ENCODE data around the gene TTLL11. TPM values are rescaled to one million over a fixed set of nuclear protein-coding genes. Genes with fewer than 3 reads are reported as not detected.

TTLL11 gene
- total and polyA plus RNA-seq, 2 of the 8 experiments (the other 6 are each of a cell fraction or from before 2014, with no cell fraction given) = 0.56 to 0.80 TPM

DNA sequence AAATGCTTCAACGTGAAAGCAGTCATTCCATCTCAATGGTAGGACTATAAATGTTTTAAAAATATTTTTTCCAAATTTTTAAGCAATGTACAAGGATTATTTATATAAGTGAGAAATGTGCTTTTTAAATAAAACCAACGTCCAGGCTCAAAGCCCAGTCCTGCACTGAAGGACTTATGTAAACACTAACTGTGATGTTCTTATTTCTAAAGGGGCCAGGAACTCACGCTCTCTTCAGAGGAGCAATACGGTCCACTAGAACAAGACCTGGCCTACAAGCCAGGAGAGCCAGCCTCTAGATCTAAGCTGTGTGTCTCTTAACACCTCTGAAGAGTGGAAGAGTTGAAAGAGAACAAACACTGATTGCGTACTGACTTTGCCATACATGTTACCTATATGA lies 12.1 kb downstream of the TTLL11 start:
- Histone ChIP-seq H3K4ac (replicated peaks; ENCODE audit: insufficient read length, low read depth, low read length) (no peak overlapping the region), H4K5ac (ENCODE audit: insufficient read length, low read depth, low read length) (no peak overlapping the region)
- POLR2A ChIA-PET (ENCODE audit: partially characterized antibody) = no interaction called here
- TF ChIP-seq EZH2 (IDR thresholded peaks at IDR 0.05; ENCODE audit: low read depth, low read length, severe bottlenecking) (no peak), BRCA1 (IDR thresholded peaks at IDR 0.05; ENCODE audit: low read depth, low read length) (no peak), KDM5A (IDR thresholded peaks at IDR 0.05; ENCODE audit: low read length) (no peak), SIX5 (IDR thresholded peaks at IDR 0.05; ENCODE audit: low read depth, low read length) (no peak), SP2 (IDR thresholded peaks at IDR 0.05; ENCODE audit: low read length) (no peak), CREB1 (IDR thresholded peaks at IDR 0.05) (no peak), CHD2 (IDR thresholded peaks at IDR 0.05; ENCODE audit: low read length) (no peak), TAF7 (optimal IDR thresholded peaks at IDR 0.05; ENCODE audit: borderline replicate concordance, low read depth, low read length) (no peak), CEBPB (IDR thresholded peaks at IDR 0.05; ENCODE audit: low read depth, low read length) (no peak), MAFK (IDR thresholded peaks at IDR 0.05; ENCODE audit: low read depth, low read length) (no peak), GTF2F1 (IDR thresholded peaks at IDR 0.05; ENCODE audit: borderline replicate concordance, low read depth, low read length) (no peak), JUND (IDR thresholded peaks at IDR 0.05; ENCODE audit: low read length) (no peak), TCF12 (IDR thresholded peaks at IDR 0.05; ENCODE audit: low read depth, low read length) (no peak)
- TF ChIP-seq, protein P1, sequence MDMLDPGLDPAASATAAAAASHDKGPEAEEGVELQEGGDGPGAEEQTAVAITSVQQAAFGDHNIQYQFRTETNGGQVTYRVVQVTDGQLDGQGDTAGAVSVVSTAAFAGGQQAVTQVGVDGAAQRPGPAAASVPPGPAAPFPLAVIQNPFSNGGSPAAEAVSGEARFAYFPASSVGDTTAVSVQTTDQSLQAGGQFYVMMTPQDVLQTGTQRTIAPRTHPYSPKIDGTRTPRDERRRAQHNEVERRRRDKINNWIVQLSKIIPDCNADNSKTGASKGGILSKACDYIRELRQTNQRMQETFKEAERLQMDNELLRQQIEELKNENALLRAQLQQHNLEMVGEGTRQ (IDR thresholded peaks at IDR 0.05; ENCODE audit: low read length) = no peak
- TF ChIP-seq, protein P2, sequence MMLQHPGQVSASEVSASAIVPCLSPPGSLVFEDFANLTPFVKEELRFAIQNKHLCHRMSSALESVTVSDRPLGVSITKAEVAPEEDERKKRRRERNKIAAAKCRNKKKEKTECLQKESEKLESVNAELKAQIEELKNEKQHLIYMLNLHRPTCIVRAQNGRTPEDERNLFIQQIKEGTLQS (IDR thresholded peaks at IDR 0.05; ENCODE audit: insufficient read depth, low read depth, low read length) = no peak

More for the DNA sequence above, 12.1 kb downstream of the TTLL11 start:
- 90% methylated on average over 5 of the region's 5 CpGs; no CpG with 5 or more reads in 1 of the 2 experiments for WGBS, 2 experiments (ENCODE audit: extremely low coverage in 1 of 2, insufficient coverage in 1 of 2, insufficient read length in 1 of 2, insufficient replicate concordance in 2 of 2, low coverage in 1 of 2, low lambda C conversion rate in 2 of 2, missing lambda C conversion rate in 1 of 2)
- Histone ChIP-seq H3K23me2 (ENCODE audit: low read depth, low read length) (no peaks in the 10 kb centered on the region), H4K20me1 (replicated peaks in 1 of 2; ENCODE audit: control insufficient read depth in 1 of 2, insufficient read depth in 2 of 2, low read length in 2 of 2) (no peaks in the 10 kb centered on the region), H3K4me1 (replicated peaks in 1 of 4; ENCODE audit: control insufficient read depth in 3 of 4, insufficient read depth in 4 of 4, low read length in 3 of 4) (no peaks in the 10 kb centered on the region), H2AFZ (ENCODE audit: low read length) (no peak overlapping the region), H3K79me1 (ENCODE audit: low read depth, low read length) (no peaks in the 10 kb centered on the region), H4K91ac (replicated peaks; ENCODE audit: insufficient read length, low read length) (no peak overlapping the region), H3K27me3 (replicated peaks in 1 of 4; ENCODE audit: control insufficient read depth in 3 of 4, extremely low read depth in 1 of 4, insufficient read depth in 3 of 4, low read length in 3 of 4) (no peaks in the 10 kb centered on the region), H3K36me3 (ENCODE audit: control insufficient read depth in 2 of 4, insufficient read depth in 4 of 4, low read length in 3 of 4) (no peaks in the 10 kb centered on the region), H3K4me3 (ENCODE audit: extremely low read depth in 1 of 4, insufficient read depth in 2 of 4, low read depth in 3 of 4, low read length in 4 of 4) (no peak overlapping the region), H3K4me2 (ENCODE audit: insufficient read depth in 1 of 2, low read depth in 2 of 2, low read length in 2 of 2) (no peak overlapping the region), H3K79me2 (ENCODE audit: control insufficient read depth in 1 of 2, insufficient read depth in 2 of 2, low read length in 2 of 2) (no peaks in the 10 kb centered on the region), H2BK120ac (replicated peaks; ENCODE audit: low read depth, low read length) (no peak overlapping the region), H3K9me3 (ENCODE audit: insufficient read depth in 2 of 2, low read depth in 1 of 2, low read length in 1 of 2) (no peaks in the 10 kb centered on the region; a peak in 1 of 4 replicates), H2AK5ac (ENCODE audit: low read depth, low read length) (no peak overlapping the region), H3K23ac (ENCODE audit: insufficient read length) (no peak overlapping the region), H3K14ac (ENCODE audit: insufficient read length) (no peak overlapping the region), H3K9ac (replicated peaks in 1 of 4; ENCODE audit: extremely low read depth in 1 of 4, low read depth in 3 of 4, low read length in 3 of 4) (no peak overlapping the region), H2BK20ac (ENCODE audit: low read length) (no peak overlapping the region), H3K18ac (ENCODE audit: extremely low read depth, low read length) (no peak overlapping the region), H3K27ac (ENCODE audit: low read depth, low read length) (no peak overlapping the region), H2BK15ac (ENCODE audit: low read length) (no peak overlapping the region), H4K8ac (ENCODE audit: extremely low read depth, insufficient read depth, low read length) (no peak overlapping the region), H2BK5ac (ENCODE audit: low read depth, low read length) (no peak overlapping the region), H3K56ac (replicated peaks; ENCODE audit: insufficient read length, low read depth, low read length) (no peak overlapping the region), H2BK12ac (ENCODE audit: low read depth, low read length) (no peak overlapping the region)
- CTCF ChIA-PET (ENCODE audit: partially characterized antibody) = no interaction called here
- DNase-seq (ENCODE audit: low read depth in 1 of 2, low spot score in 2 of 2) (no peak), FAIRE-seq (no peak)

Data from H1 (cell line).